ENCODE results near the gene LRRTM4.

The LRRTM4 gene

DNA sequence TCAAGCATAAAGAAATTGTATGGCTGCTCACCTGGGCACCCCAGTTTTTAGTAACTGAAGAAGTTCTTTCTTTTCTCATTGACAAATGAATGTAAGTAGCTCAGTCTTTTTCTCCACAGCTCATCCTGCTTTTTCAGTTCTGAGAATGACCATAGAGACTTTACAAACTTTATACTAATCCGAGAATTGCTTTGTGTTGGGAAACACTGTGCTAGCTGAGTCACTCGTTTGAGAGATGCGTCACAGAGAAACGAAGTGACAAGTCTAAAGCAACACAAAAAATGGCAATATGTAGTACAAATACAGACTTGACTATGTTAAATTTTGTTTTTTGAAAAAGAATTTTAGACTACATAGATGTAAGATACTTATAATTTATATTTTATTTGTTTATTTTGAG, 9.0 kb downstream of the LRRTM4 start:
- no peaks in the 10 kb centered on the region for H3K27me3 Mint-ChIP-seq

DNA sequence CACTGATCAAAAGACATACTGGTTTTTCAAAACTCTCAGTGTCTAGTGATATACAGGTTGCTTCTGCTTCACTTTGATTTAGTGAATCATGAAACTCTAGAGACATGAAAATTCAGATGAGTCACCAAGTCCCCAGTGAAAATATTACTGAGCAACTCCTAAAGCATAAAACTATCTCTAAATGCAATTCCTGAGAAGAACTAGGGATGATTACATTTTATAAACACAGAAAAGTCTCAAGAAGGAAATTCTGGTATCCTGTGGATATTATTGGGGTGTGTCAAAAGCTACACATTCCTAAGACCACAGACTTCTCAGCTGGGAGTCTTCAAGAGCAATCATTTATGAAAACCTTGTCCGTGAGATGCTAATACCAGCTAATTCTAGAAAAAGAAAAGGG, 9.7 kb downstream of the LRRTM4 start:
- no peaks in the 10 kb centered on the region for H3K4me1 Mint-ChIP-seq (ENCODE audit: low read depth in 2 of 2)
- H3K27me3 Mint-ChIP-seq = no peaks in the 10 kb centered on the region
- H3K4me3 Mint-ChIP-seq = no peak overlapping the region
- H3K9me3 Mint-ChIP-seq = no peaks in the 10 kb centered on the region
- H3K27ac Mint-ChIP-seq = no peak overlapping the region
- ATAC-seq (replicated peaks) (no peak), DNase-seq (no peak)
- H3K36me3 Mint-ChIP-seq (ENCODE audit: insufficient read depth) = no peaks in the 10 kb centered on the region

More for the DNA sequence above, 9.0 kb downstream of the LRRTM4 start:
- no peak overlapping the region for H3K27ac Mint-ChIP-seq
- H3K36me3 Mint-ChIP-seq (ENCODE audit: insufficient read depth) = no peaks in the 10 kb centered on the region
- ATAC-seq (replicated peaks) (no peak), DNase-seq (no peak)
- H3K4me1 Mint-ChIP-seq (ENCODE audit: low read depth in 2 of 2) = no peaks in the 10 kb centered on the region
- peaks cover 0 to 2% of the 10 kb centered on the region in 2 donors for H3K9me3 Mint-ChIP-seq
- no peak overlapping the region for H3K4me3 Mint-ChIP-seq

DNA sequence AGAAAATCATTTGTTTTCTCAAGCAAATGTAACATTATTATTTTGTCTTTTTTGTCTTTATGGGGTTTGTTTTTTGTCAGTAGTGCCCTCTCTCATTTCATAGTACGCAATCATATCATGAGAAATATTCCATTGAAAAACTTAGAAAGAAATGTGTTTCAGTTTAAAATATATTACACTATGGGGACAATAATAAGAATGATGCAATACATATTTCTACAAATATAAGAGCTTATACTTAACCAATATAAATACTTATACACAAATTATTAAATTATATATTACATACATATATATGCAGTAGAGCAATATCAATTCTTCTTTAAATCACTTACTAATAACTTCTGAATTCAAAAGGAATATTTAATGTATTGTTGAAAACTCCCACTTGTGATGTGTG, 13.7 kb downstream of the LRRTM4 start:
- Mint-ChIP-seq H3K4me3 (no peak overlapping the region), H3K27me3 (no peaks in the 10 kb centered on the region), H3K36me3 (ENCODE audit: insufficient read depth) (no peaks in the 10 kb centered on the region), H3K27ac (no peak overlapping the region), H3K4me1 (ENCODE audit: low read depth in 2 of 2) (no peaks in the 10 kb centered on the region), H3K9me3 (peaks cover 0 to 3% of the 10 kb centered on the region in 2 donors)
- DNase-seq (no peak), ATAC-seq (replicated peaks) (no peak)

DNA sequence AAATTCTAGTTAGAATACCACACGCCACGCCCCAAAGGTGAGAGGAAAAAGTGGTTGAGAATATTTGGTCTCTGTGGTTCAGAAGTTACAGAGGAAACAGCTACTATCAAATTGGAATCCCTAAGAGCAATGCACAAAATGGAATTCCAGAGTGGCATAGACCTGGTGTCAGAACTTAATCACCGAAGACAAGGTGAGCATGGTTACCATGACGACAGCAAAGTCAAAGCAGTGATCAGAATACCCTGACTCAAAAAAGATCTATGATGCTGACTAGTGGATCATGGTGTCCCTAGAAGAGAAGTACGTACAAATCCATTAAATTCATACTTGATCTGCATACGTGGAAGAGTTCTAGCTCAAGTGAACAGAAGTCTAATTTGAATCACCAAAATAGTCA, 14.5 kb downstream of the LRRTM4 start:
- H3K27ac Mint-ChIP-seq = no peak overlapping the region
- no peaks in the 10 kb centered on the region for H3K4me1 Mint-ChIP-seq (ENCODE audit: low read depth in 2 of 2)
- peaks cover 0 to 3% of the 10 kb centered on the region in 2 donors for H3K9me3 Mint-ChIP-seq
- H3K27me3 Mint-ChIP-seq = no peaks in the 10 kb centered on the region
- H3K36me3 Mint-ChIP-seq (ENCODE audit: insufficient read depth) = no peaks in the 10 kb centered on the region
- no peak overlapping the region for H3K4me3 Mint-ChIP-seq
- DNase-seq = no peak
- ATAC-seq (replicated peaks) = no peak

DNA sequence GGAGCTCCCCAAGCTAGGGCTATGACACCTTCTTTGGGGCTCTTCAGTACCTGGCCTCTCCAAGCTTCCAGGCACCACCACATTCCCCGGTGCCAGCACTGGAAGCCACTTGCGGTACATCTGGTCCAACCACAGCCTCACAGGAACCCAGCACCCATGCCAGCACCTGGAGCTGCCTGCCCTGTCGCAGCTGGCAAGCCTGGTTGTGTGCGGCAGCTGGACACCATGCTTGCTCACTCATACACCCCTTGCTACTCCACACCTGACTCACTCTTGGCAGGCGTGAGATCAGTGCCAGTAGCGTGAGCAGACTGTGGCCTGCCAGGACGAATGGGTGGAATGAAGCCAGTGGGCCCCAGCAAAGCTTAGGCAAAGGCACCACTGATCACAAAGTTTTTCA, 34.0 kb downstream of the LRRTM4 start:
- H3K27ac Mint-ChIP-seq = no peak overlapping the region
- peaks cover 3% of the 10 kb centered on the region for H3K36me3 Mint-ChIP-seq (ENCODE audit: insufficient read depth)
- H3K27me3 Mint-ChIP-seq = no peaks in the 10 kb centered on the region
- no peak for DNase-seq
- H3K9me3 Mint-ChIP-seq = peaks cover 3 to 14% of the 10 kb centered on the region in 2 donors
- no peaks in the 10 kb centered on the region for H3K4me1 Mint-ChIP-seq (ENCODE audit: low read depth in 2 of 2)
- no peak for ATAC-seq (replicated peaks)
- no peak overlapping the region for H3K4me3 Mint-ChIP-seq

DNA sequence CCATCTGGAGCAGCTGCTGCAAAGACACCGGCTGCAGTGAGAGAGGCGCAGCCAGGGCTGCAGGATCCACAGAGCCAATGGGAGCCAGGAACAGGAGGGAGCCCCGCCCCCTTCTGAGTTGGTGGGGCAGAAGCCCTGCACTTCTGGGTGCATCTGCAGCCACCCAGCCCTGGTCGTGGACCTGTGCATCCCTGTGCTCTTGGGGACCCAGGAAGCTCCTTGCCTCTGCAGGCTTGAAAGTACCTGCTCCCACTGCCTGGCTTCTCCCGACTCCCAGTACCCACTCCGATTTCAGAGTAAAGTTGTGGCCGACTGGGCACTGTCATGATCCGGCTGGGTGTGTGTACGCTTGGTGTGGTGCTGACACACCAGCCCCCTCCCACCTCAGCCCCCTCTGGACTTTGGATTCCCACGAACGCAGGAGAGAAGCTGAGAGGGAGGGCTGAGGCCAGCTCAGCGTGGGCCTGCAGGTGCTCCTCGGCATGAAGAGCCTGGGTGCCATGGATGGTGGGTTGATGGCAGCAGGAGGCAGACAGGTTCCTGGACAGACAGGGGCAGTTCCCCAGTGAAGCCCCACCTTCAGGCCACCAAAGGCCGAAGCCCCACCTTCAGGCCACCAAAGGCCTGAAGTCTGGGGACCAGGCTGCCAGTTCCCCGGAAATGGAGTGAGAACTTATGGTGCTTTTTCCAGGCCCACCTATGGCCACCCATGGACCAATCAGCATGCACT, 34.9 kb downstream of the LRRTM4 start:
- Mint-ChIP-seq H3K4me1 (ENCODE audit: low read depth in 2 of 2) (no peaks in the 10 kb centered on the region), H3K27me3 (no peaks in the 10 kb centered on the region), H3K9me3 (peaks cover 3 to 14% of the 10 kb centered on the region in 2 donors), H3K4me3 (no peak overlapping the region), H3K36me3 (ENCODE audit: insufficient read depth) (peaks cover 3% of the 10 kb centered on the region), H3K27ac (no peak overlapping the region)
- ATAC-seq (replicated peaks) (no peak), DNase-seq (no peak)

DNA sequence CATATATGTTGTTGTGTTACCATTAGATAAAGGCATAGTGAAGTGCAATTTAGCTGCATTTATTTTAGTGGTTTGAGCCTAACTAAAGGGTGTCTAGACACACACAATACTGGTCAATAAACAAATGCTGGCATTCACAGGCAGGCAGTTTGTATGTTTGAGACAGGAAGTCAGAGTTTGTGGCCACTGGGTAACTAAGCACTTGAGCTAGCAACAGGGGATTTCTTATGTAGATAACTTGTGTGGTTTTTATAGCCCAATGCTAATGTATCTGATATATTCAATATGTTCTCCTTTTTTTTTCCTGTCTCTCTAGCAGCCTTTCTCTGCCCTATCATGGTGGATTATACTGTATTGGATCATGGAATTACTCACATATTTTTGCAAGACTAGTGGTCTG, 38.1 kb downstream of the LRRTM4 start:
- no peak overlapping the region for H3K27ac Mint-ChIP-seq
- no peak for DNase-seq
- H3K4me1 Mint-ChIP-seq (ENCODE audit: low read depth in 2 of 2) = no peaks in the 10 kb centered on the region
- no peak overlapping the region for H3K4me3 Mint-ChIP-seq
- peaks cover 4 to 14% of the 10 kb centered on the region in 2 donors for H3K9me3 Mint-ChIP-seq
- ATAC-seq (replicated peaks) = no peak
- H3K27me3 Mint-ChIP-seq = no peaks in the 10 kb centered on the region
- peaks cover 3% of the 10 kb centered on the region for H3K36me3 Mint-ChIP-seq (ENCODE audit: insufficient read depth)

DNA sequence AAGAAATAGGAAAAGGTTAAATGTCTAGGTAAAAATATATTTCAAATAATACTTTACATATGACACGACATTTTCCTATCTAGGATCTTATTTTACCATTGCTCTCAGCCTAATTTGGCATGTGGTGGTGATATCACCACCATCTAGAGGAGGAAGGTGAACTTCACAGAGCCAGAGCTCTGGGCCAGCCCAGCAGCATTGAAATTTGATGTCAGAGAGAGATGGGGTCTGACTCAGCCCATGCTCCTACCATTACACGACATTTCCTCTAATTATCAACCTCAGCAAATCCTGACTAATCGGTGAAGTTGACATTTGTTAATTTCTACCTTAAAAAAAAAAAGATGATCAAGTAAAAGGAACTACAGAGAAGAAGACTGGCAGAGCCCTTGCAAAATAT, 42.3 kb downstream of the LRRTM4 start:
- H3K4me3 Mint-ChIP-seq = no peak overlapping the region
- no peak for ATAC-seq (replicated peaks)
- no peak overlapping the region for H3K27ac Mint-ChIP-seq
- DNase-seq = no peak
- peaks cover 6 to 7% of the 10 kb centered on the region in 2 donors for H3K9me3 Mint-ChIP-seq
- H3K4me1 Mint-ChIP-seq (ENCODE audit: low read depth in 2 of 2) = no peaks in the 10 kb centered on the region
- no peaks in the 10 kb centered on the region for H3K36me3 Mint-ChIP-seq (ENCODE audit: insufficient read depth)
- H3K27me3 Mint-ChIP-seq = no peaks in the 10 kb centered on the region

DNA sequence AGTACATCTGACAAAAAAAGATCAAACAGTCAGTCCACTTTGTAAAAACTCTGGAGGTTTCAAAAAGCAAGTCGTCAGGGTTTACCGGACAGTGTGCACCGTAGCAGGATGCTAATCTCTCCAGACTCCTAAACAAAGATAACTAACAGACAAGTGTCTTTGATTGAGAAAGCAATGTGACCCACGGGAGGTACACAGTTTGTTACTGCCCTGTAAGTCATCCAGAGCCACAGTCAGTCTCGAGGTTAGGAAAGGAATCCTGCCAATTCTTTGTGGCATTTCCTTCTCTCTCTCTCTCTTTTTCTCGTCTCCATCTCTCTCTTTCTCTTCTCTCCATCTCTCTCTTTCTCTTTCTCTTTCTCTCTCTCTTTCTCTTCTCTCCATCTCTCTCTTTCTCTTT, 42.8 kb downstream of the LRRTM4 start:
- Mint-ChIP-seq H3K9me3 (peaks cover 6 to 7% of the 10 kb centered on the region in 2 donors), H3K27ac (no peak overlapping the region), H3K27me3 (no peaks in the 10 kb centered on the region), H3K4me1 (ENCODE audit: low read depth in 2 of 2) (no peaks in the 10 kb centered on the region), H3K4me3 (no peak overlapping the region), H3K36me3 (ENCODE audit: insufficient read depth) (no peaks in the 10 kb centered on the region)
- DNase-seq (no peak), ATAC-seq (replicated peaks) (no peak)

DNA sequence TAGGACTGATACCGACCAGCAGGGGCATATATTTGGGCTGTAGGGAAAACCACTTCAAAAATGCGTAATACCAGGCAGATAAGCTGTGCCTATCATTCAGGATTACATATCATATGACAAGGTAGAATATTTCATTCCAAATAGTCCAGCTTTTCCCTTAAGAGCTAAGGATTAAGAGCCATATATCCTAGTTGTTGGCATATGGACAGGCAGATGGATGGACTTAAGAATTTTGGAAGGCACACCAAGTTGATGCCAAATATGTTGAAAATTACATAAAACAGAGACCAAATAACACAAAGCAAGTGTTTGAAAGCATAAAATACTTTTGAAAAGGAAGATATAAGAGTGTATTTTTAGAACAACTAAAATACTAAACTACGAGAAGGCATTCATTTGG, 52.1 kb downstream of the LRRTM4 start:
- ATAC-seq (replicated peaks) = no peak
- Mint-ChIP-seq H3K9me3 (peaks cover 12 to 22% of the 10 kb centered on the region in 2 donors), H3K4me3 (no peak overlapping the region), H3K27ac (no peak overlapping the region), H3K27me3 (no peaks in the 10 kb centered on the region), H3K4me1 (ENCODE audit: low read depth in 2 of 2) (no peaks in the 10 kb centered on the region), H3K36me3 (ENCODE audit: insufficient read depth) (no peaks in the 10 kb centered on the region)
- no peak for DNase-seq

DNA sequence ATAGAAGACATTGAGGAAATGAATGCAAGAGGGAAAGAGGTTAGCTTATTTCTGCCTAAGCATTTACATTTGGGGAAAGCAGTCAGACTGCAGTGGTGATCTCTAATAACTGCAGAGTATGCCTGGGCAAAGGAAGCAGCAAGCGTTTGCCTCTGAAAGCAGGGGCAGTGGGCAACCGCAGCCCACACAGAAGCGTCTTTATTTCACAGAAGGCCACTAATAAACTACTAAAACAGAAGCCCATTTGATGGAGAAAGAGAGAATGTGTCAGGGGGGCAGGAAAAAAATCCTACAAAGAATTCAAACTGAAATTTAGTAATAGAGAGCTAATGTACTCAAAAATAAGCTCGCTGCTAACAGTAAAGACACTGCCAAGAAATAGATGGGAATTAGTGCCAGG, 53.1 kb downstream of the LRRTM4 start:
- ATAC-seq (replicated peaks) (no peak), DNase-seq (no peak)
- Mint-ChIP-seq H3K9me3 (peaks cover 12 to 24% of the 10 kb centered on the region in 2 donors), H3K4me1 (ENCODE audit: low read depth in 2 of 2) (no peaks in the 10 kb centered on the region), H3K4me3 (no peak overlapping the region), H3K36me3 (ENCODE audit: insufficient read depth) (no peaks in the 10 kb centered on the region), H3K27ac (no peak overlapping the region), H3K27me3 (no peaks in the 10 kb centered on the region)

DNA sequence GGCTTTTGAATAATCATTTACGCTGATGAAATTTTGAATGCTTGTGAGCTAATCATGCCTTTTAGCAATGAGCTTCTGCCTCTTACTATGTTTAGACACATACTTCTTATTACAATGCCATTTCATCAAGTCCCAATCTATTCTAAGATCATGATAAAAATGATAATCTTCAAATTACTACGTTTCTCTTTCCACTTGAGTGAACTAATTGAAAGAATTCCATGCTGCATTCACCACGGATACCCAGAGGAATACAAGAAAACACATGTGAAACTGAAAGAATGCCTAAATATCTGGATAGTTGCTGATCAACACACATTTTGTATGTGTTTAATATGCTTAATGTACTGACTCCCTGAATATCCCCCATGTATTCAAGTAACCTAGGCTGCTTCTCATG, 62.3 kb downstream of the LRRTM4 start:
- H3K4me1 Mint-ChIP-seq (ENCODE audit: low read depth in 2 of 2) = no peaks in the 10 kb centered on the region
- H3K27me3 Mint-ChIP-seq = no peaks in the 10 kb centered on the region
- no peak overlapping the region for H3K27ac Mint-ChIP-seq
- H3K4me3 Mint-ChIP-seq = no peak overlapping the region
- no peak for ATAC-seq (replicated peaks)
- H3K36me3 Mint-ChIP-seq (ENCODE audit: insufficient read depth) = no peaks in the 10 kb centered on the region
- DNase-seq = no peak
- H3K9me3 Mint-ChIP-seq = peaks cover 19 to 24% of the 10 kb centered on the region in 2 donors

DNA sequence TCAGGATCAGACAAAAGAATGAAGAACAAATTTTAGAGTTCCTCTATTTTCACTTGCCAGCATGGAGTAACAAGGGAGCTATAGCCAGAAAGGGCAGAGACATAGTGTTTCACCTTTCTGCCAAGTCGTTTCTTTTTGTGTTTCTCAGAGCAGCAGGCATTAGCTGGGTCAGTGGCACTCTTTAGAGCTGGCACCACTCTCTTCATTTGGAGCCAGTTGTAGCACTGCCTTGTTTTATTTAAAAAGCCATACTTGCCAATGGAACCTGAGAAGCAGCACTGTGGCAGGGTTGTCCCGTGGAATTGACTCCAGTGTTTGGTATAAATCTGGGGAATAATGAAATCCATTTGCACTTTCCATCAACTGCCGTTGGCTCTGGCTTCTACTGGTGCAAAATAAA, 64.0 kb downstream of the LRRTM4 start:
- Mint-ChIP-seq H3K4me3 (no peak overlapping the region), H3K4me1 (ENCODE audit: low read depth in 2 of 2) (no peaks in the 10 kb centered on the region), H3K9me3 (peaks cover 16 to 17% of the 10 kb centered on the region in 2 donors), H3K27me3 (no peaks in the 10 kb centered on the region), H3K36me3 (ENCODE audit: insufficient read depth) (no peaks in the 10 kb centered on the region), H3K27ac (no peak overlapping the region)
- DNase-seq (no peak), ATAC-seq (replicated peaks) (no peak)

DNA sequence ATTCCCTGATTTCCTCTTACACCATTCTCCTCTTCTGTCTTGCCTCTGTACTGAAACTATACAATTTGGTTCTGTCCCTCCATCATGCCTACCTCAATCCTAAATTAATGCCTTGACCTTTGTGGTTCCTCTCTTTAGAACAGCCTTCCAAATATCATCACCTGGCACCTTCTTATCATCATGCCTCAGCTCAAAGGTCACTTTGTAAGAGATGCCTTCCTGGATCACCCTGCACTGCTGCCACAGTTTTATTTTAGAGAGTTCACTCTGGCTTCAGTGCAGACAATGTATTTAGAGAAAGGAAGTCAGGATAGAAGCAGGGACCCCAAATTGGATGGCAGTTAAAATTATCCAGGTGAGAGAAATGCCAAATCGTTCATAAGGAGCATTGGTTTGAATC, 64.5 kb downstream of the LRRTM4 start:
- Mint-ChIP-seq H3K27ac (no peak overlapping the region), H3K4me3 (no peak overlapping the region)
- ATAC-seq (replicated peaks) = no peak

More for the DNA sequence above, 64.5 kb downstream of the LRRTM4 start:
- no peak for DNase-seq
- H3K36me3 Mint-ChIP-seq (ENCODE audit: insufficient read depth) = no peaks in the 10 kb centered on the region
- H3K9me3 Mint-ChIP-seq = peaks cover 16 to 17% of the 10 kb centered on the region in 2 donors
- no peaks in the 10 kb centered on the region for H3K4me1 Mint-ChIP-seq (ENCODE audit: low read depth in 2 of 2)
- no peaks in the 10 kb centered on the region for H3K27me3 Mint-ChIP-seq
